Large intestine (tissue), 12 donors: ENCODE results near the gene ACTN4. TPM values are rescaled to one million over a fixed set of nuclear protein-coding genes. Genes with fewer than 3 reads are reported as not detected.
"Not testable (repeated sequence)": the region's sequence is repeated elsewhere in the genome, so short reads cannot be mapped to it uniquely, and the experiment has no call there.

Source experiments
- DNase-seq, 2 donors: peaks; one replicate each; pipeline versions ENCODE4 v3.0.0 to v3.0.0-alpha.2; 2013
- H3K27ac ChIP-seq: one replicate; pipeline ENCODE4 v1.5.1; 2013; ENCODE audit warnings: low read length
- H3K27me3 ChIP-seq: 2 replicates; pipeline ENCODE4 v1.6.1; 2013; ENCODE audit warnings: low read length; ENCODE audit not compliant: control insufficient read depth, insufficient read depth
- H3K36me3 ChIP-seq: 2 replicates; pipeline ENCODE4 v1.6.1; 2013; ENCODE audit warnings: low read length; ENCODE audit not compliant: control insufficient read depth, insufficient read depth
- H3K4me1 ChIP-seq: one replicate; pipeline ENCODE4 v1.6.1; 2013; ENCODE audit warnings: low read length; ENCODE audit not compliant: control insufficient read depth, insufficient read depth
- H3K4me3 ChIP-seq: one replicate; pipeline ENCODE4 v1.5.1; 2013; ENCODE audit warnings: low read length
- H3K9me3 ChIP-seq: one replicate; pipeline ENCODE4 v1.6.1; 2013; ENCODE audit warnings: mild to moderate bottlenecking, low read depth, low read length, moderate library complexity; ENCODE audit not compliant: control insufficient read depth
- WGBS: methylation state at CpG from one replicate; pipeline ENCODE4 v1.1.5; 2013; ENCODE audit warnings: low lambda C conversion rate; ENCODE audit not compliant: insufficient coverage; 5-methylcytosine and 5-hydroxymethylcytosine counted together
- long read RNA-seq, 11 donors: transcript quantifications; one replicate each; lab custom pipeline, GENCODE V29; 2026
- polyA plus RNA-seq: library from polyadenylated mRNA; unstranded; fragments of 120-200 nt; gene quantifications from one replicate; pipeline ENCODE4 v1.2.1, GENCODE V29; 2013

The ACTN4 gene
- 747 TPM for polyA plus RNA-seq
- long read RNA-seq, donor 1, full-length matches to known transcripts, result 25 of 121 reads
- long read RNA-seq, donor 1, partial matches to known transcripts, result 96 of 121 reads
- long read RNA-seq, donor 1, other reads (novel, unspliced or antisense), result 0 of 121 reads
- long read RNA-seq, donor 2, full-length matches to known transcripts, result 71 of 240 reads
- long read RNA-seq, donor 2, partial matches to known transcripts, result 169 of 240 reads
- long read RNA-seq, donor 2, other reads (novel, unspliced or antisense), result 0 of 240 reads
- long read RNA-seq, donor 3, result 0 reads
- long read RNA-seq, donor 4, full-length matches to known transcripts, result 5 of 17 reads
- long read RNA-seq, donor 4, partial matches to known transcripts, result 12 of 17 reads
- long read RNA-seq, donor 4, other reads (novel, unspliced or antisense), result 0 of 17 reads
- long read RNA-seq, donor 5, full-length matches to known transcripts, result 29 of 210 reads
- long read RNA-seq, donor 5, partial matches to known transcripts, result 181 of 210 reads
- long read RNA-seq, donor 5, other reads (novel, unspliced or antisense), result 0 of 210 reads
- long read RNA-seq, donor 6, full-length matches to known transcripts, result 57 of 187 reads
- long read RNA-seq, donor 6, partial matches to known transcripts, result 123 of 187 reads
- long read RNA-seq, donor 6, other reads (novel, unspliced or antisense), result 7 of 187 reads
- long read RNA-seq, donor 7, full-length matches to known transcripts, result 13 of 85 reads
- long read RNA-seq, donor 7, partial matches to known transcripts, result 72 of 85 reads
- long read RNA-seq, donor 7, other reads (novel, unspliced or antisense), result 0 of 85 reads
- long read RNA-seq, donor 8, full-length matches to known transcripts, result 59 of 245 reads
- long read RNA-seq, donor 8, partial matches to known transcripts, result 186 of 245 reads
- long read RNA-seq, donor 8, other reads (novel, unspliced or antisense), result 0 of 245 reads
- long read RNA-seq, donor 9, full-length matches to known transcripts, result 24 of 116 reads
- long read RNA-seq, donor 9, partial matches to known transcripts, result 87 of 116 reads
- long read RNA-seq, donor 9, other reads (novel, unspliced or antisense), result 5 of 116 reads
- long read RNA-seq, donor 10, full-length matches to known transcripts, result 59 of 275 reads
- long read RNA-seq, donor 10, partial matches to known transcripts, result 207 of 275 reads
- long read RNA-seq, donor 10, other reads (novel, unspliced or antisense), result 9 of 275 reads
- long read RNA-seq, donor 11, full-length matches to known transcripts, result 29 of 232 reads
- long read RNA-seq, donor 11, partial matches to known transcripts, result 190 of 232 reads
- long read RNA-seq, donor 11, other reads (novel, unspliced or antisense), result 13 of 232 reads

DNA sequence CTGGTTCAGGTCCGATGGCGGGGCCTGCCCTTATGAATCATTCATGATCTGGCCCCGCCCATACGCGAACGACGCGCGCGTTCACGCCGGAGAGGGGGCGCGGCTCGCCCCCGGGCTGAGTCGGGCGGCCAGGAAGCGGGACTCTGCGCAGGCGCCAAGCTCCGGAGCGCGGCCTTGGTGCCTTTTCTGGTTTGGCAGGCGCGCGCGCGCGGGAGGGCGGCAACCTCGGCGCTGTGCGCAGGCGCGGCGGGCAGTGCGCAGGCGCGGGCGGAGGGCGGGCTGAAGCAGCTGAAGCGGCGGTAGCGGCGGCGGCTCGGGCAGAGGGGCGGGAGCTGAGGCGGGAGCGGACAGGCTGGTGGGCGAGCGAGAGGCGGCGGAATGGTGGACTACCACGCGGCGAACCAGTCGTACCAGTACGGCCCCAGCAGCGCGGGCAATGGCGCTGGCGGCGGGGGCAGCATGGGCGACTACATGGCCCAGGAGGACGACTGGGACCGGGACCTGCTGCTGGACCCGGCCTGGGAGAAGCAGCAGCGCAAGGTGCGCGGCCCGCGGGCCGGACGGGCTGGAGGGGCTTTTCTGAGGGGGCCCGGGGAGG, at the start of gene ACTN4:
Gene ACTN4, plus strand, starts transcription at position 282 of the 598 bp plus-strand sequence. Its CDS starts 97 bp downstream, at position 379.
- Histone ChIP-seq H3K4me1 (peaks cover 19% of the 10 kb centered on the region), H3K27me3 (no peaks in the 10 kb centered on the region), H3K9me3 (no peaks in the 10 kb centered on the region), H3K36me3 (peaks cover 4% of the 10 kb centered on the region), H3K27ac (peak within 1 kb of the TSS; percentile 95), H3K4me3 (peak within 1 kb of the TSS; percentile 96)
- WGBS, result no CpG with 5 or more reads among the region's 77 CpGs
- peak; percentile 98 to 99 for DNase-seq

DNA sequence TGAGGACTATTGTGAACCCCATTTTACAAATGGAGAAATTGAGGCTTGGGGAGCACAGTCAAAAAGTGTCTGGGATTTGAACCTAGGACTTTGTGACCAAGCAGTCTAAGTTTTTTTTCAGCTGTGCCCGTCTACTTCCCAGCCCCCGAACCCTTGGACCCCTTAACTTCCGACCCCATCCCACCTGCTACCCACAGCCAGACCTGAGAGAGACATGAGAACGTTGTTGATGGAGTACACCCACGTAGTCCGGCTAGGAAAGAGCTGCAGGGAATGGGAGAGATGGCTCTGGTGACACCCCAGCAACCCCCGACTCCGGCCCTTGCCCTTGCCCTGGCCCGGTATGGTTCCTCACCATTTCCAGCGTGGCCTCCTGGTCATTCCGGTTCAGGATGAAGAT, 47.7 kb upstream of the ACTN4 start:
- no peak for DNase-seq
- Histone ChIP-seq H3K4me3 (no peak overlapping the region), H3K27me3 (no peaks in the 10 kb centered on the region)

DNA sequence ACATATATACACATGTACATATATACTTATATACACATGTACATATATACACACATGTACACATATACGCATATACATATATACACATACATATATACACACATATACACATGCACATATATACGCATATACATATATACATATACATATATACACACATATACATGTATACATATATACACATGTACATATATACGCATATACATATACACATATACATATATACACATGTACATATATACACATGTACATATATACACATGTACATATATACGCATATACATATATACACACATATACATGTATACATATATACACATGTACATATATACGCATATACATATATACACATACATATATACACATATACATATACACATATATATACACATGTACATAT, 44.6 kb upstream of the ACTN4 start:
- H3K4me3 ChIP-seq, H3K9me3 ChIP-seq, H3K4me1 ChIP-seq, H3K27ac ChIP-seq, DNase-seq, H3K27me3 ChIP-seq, H3K36me3 ChIP-seq: not testable (repeated sequence)
- WGBS, result 100% methylated on average over 1 of the region's 5 CpGs

More for the DNA sequence above, 47.7 kb upstream of the ACTN4 start:
- Histone ChIP-seq H3K27ac (no peak overlapping the region), H3K36me3 (no peaks in the 10 kb centered on the region), H3K9me3 (peaks cover 5% of the 10 kb centered on the region), H3K4me1 (peaks cover 3% of the 10 kb centered on the region)
- WGBS, result 100% methylated on average over 1 of the region's 11 CpGs

DNA sequence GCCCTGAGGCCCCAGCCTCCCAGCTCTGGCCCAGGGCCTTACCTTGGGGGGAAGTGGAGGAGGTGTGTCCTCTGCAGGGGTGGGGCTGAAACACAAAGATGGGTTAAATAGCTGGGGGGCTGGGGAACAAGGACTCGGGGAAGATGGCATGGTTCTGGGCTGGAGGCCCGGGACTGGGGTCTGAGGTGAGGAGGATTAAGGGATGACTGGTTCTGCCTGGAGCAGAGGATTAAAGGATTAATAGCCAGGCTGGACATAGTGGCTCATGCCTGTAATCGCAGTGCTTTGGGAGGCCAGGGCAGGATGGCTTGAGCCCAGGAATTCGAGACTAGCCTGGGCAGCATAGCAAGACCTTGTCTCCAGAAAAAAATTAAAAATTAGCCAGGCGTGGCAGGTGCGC, 41.3 kb upstream of the ACTN4 start:
- H3K27me3 ChIP-seq, result no peaks in the 10 kb centered on the region
- no peak overlapping the region for H3K4me3 ChIP-seq
- H3K4me1 ChIP-seq, result peaks cover 6% of the 10 kb centered on the region
- H3K9me3 ChIP-seq, result no peaks in the 10 kb centered on the region
- H3K27ac ChIP-seq, result no peak overlapping the region
- no peak for DNase-seq
- WGBS, result no CpG with 5 or more reads among the region's 6 CpGs
- H3K36me3 ChIP-seq, result no peaks in the 10 kb centered on the region

DNA sequence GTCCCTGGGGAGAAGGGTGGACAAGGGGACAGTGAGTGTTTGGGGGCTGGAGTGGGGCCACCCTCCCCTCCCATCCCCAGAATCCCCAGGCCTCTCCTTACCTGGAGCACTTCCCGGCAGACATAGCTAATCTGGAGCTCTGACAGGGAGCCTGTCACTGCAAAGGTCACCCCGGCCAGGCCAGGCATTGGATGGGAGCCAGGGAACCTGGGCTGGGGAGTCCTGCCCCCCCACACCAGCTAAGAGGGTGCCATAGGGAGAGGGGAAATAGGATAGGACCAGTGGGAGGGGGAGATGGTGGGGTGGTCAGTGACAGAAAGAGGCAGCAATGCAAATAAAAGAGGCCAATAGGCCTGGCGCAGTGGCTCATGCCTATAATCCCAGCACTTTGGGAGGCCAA, 33.2 kb upstream of the ACTN4 start:
- DNase-seq, result no peak
- Histone ChIP-seq H3K4me3 (no peak overlapping the region), H3K27me3 (no peaks in the 10 kb centered on the region), H3K36me3 (no peaks in the 10 kb centered on the region), H3K9me3 (no peaks in the 10 kb centered on the region), H3K27ac (no peak overlapping the region), H3K4me1 (peaks cover 10% of the 10 kb centered on the region)
- no CpG with 5 or more reads among the region's 3 CpGs for WGBS

DNA sequence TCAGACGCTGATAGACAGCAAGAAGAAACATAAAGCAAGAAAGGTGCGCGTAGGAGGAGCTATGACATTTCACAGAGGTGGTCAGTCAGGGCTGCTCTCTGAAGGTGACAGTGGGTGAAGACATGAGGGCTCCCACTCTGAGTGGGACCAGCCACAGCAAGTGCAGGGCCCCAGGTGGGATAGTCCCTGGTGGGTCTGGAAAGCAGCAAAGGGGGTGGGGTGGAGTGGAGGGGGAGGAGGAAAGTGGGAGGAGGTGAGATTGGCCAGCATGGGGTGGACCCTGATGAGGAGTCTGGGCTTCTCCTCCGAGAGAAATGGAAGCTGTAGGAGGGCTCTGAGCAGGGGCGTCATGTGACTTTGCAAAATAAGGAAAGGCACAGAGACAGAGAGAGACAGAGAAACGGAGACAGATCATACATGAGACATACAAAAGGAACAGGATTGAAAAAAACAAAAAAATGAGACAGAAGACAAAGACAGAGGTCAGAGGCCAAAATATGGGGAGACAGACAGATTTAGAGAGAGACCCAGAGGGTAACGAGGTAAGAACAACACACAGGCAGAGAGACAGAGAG, 32.4 kb upstream of the ACTN4 start:
- WGBS, result 68% methylated on average over 2 of the region's 7 CpGs

DNA sequence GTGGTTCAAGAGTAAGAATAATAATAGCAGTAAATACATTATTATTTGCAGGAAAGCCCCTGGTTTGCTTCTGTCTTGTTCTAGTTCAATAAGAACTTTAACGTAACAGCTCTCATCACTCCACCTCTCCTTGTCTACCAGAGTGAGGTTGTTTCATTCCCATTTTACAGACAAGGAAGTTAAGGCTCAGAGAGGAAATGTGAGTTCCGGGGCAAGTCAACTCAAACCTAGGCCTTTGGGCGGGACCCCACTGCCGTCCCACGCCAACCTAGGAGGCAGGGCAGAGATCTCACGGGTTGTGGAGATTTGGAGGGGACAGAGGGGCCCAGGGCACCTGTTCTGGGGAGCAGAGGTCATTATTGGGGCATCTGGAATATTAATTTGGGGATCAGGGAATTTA, 31.2 kb upstream of the ACTN4 start:
- Histone ChIP-seq H3K4me3 (no peak overlapping the region), H3K27ac (no peak overlapping the region), H3K27me3 (no peaks in the 10 kb centered on the region), H3K4me1 (peaks cover 15% of the 10 kb centered on the region), H3K9me3 (no peaks in the 10 kb centered on the region), H3K36me3 (peaks cover 11% of the 10 kb centered on the region)
- no peak for DNase-seq
- WGBS, result 90% methylated on average over 2 of the region's 6 CpGs

More for the DNA sequence above, 32.4 kb upstream of the ACTN4 start:
- H3K4me1 ChIP-seq, result peaks cover 15% of the 10 kb centered on the region
- H3K27me3 ChIP-seq, result no peaks in the 10 kb centered on the region
- H3K27ac ChIP-seq, result no peak overlapping the region
- no peak for DNase-seq
- H3K9me3 ChIP-seq, result no peaks in the 10 kb centered on the region
- no peak overlapping the region for H3K4me3 ChIP-seq
- no peaks in the 10 kb centered on the region for H3K36me3 ChIP-seq

DNA sequence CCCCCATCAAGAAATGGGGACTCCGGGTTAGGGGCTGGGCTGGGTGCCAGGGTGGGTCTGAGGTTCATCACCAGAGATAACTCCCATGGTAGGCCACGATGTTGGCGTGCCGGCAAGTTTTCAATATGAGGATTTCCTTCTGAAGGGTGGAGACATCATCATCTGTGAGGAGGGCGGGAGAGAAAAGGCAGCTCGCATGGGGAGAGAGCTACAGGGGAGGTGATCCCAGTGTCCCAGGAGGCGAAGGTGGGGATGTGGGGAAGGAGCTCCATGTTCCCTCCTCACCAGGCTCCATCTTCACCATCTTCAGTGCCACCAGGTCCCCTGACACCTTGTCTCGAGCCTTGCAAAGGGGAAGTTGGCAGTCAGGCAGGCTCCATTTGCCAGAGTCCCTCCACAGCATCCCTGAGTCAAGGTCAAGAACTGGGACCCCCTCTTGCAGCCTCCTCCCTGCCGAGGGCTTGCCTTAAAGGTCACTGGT, 30.1 kb upstream of the ACTN4 start:
- no peak for DNase-seq
- Histone ChIP-seq H3K4me3 (no peak overlapping the region), H3K27ac (no peak overlapping the region)

DNA sequence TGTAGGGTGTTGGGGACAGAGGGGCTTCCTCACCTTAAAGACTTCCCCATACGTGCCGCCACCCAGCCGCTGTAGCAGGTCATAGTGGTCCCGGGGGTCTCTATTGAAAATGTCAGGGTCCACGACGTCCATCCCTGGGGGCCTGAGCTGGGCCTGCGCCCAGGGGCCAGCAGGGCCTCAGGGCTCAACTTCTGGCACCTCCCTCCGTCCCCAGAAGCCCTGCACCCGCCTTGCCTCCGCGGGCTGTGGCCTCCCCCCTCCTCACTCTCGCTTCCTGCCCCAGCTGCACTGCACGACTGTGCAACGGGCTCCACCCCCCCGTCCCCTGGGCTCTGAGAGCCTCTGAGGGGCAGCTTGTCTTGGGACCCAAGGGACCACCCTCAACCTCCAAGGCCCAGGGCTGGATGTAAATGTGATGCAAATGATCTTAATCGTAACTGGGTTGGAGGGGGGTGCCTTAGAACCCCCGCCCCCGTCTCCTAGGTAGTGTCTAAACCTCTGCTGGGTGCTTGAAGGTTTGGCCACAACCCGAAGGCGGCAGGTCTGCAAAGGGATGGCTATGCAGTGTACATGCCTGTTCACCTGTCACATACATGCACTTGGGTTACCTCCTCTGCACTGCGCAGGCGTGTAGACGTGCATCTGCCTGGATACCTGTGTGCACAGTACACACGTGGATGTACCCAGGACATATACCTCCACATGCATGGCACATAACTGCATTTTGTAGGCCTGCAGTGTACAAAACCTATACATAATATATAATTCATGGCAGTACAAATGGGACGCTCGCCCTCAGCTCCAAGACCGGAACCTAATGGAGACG, 29.5 kb upstream of the ACTN4 start, which contains the start of gene MAP4K1:
Gene MAP4K1, minus strand, starts transcription at position 190 of the 826 bp plus-strand sequence. Its CDS starts 58 bp downstream, at position 132.
- no CpG with 5 or more reads among the region's 28 CpGs for WGBS

More for the DNA sequence above, 30.1 kb upstream of the ACTN4 start:
- Histone ChIP-seq H3K4me1 (peaks cover 15% of the 10 kb centered on the region), H3K36me3 (peaks cover 20% of the 10 kb centered on the region), H3K9me3 (no peaks in the 10 kb centered on the region), H3K27me3 (no peaks in the 10 kb centered on the region)
- WGBS, result 100% methylated on average over 1 of the region's 9 CpGs

More for the DNA sequence above, 29.5 kb upstream of the ACTN4 start, which contains the start of gene MAP4K1:
- Histone ChIP-seq H3K27me3 (no peaks in the 10 kb centered on the region), H3K27ac (peak within 1 kb of the TSS; percentile 75), H3K36me3 (peaks cover 24% of the 10 kb centered on the region), H3K4me3 (peak within 1 kb of the TSS; percentile 75), H3K4me1 (peaks cover 15% of the 10 kb centered on the region), H3K9me3 (no peaks in the 10 kb centered on the region)
- peak; percentile 42 to 46 for DNase-seq
